ENCODE data around the gene SMAP1. TPM values are rescaled to one million over a fixed set of nuclear protein-coding genes. Genes with fewer than 3 reads are reported as not detected.
A peak's percentile ranks its signal among the peaks of the same experiment; 100 is the strongest.

The SMAP1 gene
- total RNA-seq (10 to 100 TPM; 32.5 to 47.6 TPM), polyA plus RNA-seq (ENCODE audit: insufficient read length in 2 of 2) (10 to 100 TPM; 47.6 to 67.8 TPM)
- long read RNA-seq, donor 1, partial matches to known transcripts, result 17 of 22 reads
- long read RNA-seq, donor 1, other reads (novel, unspliced or antisense), result 0 of 22 reads
- long read RNA-seq, donor 2, partial matches to known transcripts, result 0 of 3 reads
- long read RNA-seq, donor 2, other reads (novel, unspliced or antisense), result 0 of 3 reads
- long read RNA-seq, donor 3, partial matches to known transcripts, result 17 of 21 reads
- long read RNA-seq, donor 3, other reads (novel, unspliced or antisense), result 0 of 21 reads
- long read RNA-seq, donor 4, transcript SMAP1-201 (10 exons, 2,403 nt), result major isoform, 6 of 29 reads
- long read RNA-seq, donor 4, partial matches to known transcripts, result 23 of 29 reads
- long read RNA-seq, donor 4, other reads (novel, unspliced or antisense), result 0 of 29 reads

DNA sequence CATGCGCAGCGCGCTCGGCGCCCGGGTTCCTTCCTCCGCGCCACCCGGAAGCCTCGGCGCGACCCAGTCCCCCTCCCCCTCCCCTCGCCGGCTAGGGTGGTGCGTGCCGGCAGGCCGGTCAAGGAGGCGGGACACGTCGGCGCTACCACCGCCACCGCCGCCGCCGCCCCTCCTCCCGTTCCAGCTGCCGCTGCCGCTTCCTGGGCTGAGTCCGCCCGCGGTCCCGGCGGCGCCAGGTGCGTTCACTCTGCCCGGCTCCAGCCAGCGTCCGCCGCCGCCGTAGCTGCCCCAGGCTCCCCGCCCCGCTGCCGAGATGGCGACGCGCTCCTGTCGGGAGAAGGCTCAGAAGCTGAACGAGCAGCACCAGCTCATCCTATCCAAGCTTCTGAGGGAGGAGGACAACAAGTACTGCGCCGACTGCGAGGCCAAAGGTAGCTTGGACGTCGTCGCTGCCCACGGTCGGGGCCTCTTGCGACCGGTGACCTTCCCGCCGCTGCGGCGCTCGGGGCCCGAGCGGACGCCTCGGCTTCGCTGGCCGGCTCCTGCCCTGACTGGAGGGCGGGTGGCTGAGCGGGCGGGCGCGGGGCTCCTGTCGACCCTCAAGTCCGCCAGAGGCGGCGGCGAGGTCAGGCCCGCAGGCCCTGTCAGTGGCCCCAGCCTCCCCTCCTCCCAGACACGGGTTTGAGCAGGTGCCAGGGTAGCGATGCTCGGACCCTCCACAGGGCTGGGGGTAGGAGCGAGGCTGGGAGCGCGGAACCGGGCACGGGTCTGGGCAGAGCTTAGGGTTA lies at the start of gene SMAP1:
Gene SMAP1 (plus strand): TSS at position 173 of the 788 bp plus-strand sequence. CDS start 141 bp downstream, at position 314.
- no peaks in the 10 kb centered on the region for H3K36me3 ChIP-seq (ENCODE audit: control insufficient read depth, insufficient read depth, low read length)
- peak in 5 of 6 donors; percentile 85 to 98 (median 89) for DNase-seq (ENCODE audit: low read depth in 4 of 6, low spot score in 6 of 6)
- peak within 1 kb of the TSS; percentile 91 for H3K27ac ChIP-seq (ENCODE audit: low read depth, low read length)
- H3K4me1 ChIP-seq (ENCODE audit: control insufficient read depth, insufficient read depth, low read length), result peaks cover 4% of the 10 kb centered on the region
- under 1% methylated on average over 88 of the region's 90 CpGs for WGBS (ENCODE audit: insufficient coverage)
- H3K4me3 ChIP-seq (ENCODE audit: low read depth, low read length), result peak within 1 kb of the TSS; percentile 77
- no peaks in the 10 kb centered on the region for H3K9me3 ChIP-seq (ENCODE audit: control insufficient read depth, insufficient read depth, low read length)
- H3K27me3 ChIP-seq (ENCODE audit: control insufficient read depth, insufficient read depth, low read length), result no peaks in the 10 kb centered on the region

GRCh38 chr6:70620746-70621145 lies 46.9 kb upstream of the SMAP1 start:
- Histone ChIP-seq H3K4me3 (ENCODE audit: low read depth, low read length) (no peak overlapping the region), H3K27ac (ENCODE audit: low read depth, low read length) (no peak overlapping the region), H3K27me3 (ENCODE audit: control insufficient read depth, insufficient read depth, low read length) (no peaks in the 10 kb centered on the region), H3K9me3 (ENCODE audit: control insufficient read depth, insufficient read depth, low read length) (no peaks in the 10 kb centered on the region), H3K36me3 (ENCODE audit: control insufficient read depth, insufficient read depth, low read length) (no peaks in the 10 kb centered on the region), H3K4me1 (ENCODE audit: control insufficient read depth, insufficient read depth, low read length) (no peaks in the 10 kb centered on the region)
- no CpG with 5 or more reads among the region's 1 CpG for WGBS (ENCODE audit: insufficient coverage)
- no peak for DNase-seq (ENCODE audit: low read depth in 4 of 6, low spot score in 6 of 6)

DNA sequence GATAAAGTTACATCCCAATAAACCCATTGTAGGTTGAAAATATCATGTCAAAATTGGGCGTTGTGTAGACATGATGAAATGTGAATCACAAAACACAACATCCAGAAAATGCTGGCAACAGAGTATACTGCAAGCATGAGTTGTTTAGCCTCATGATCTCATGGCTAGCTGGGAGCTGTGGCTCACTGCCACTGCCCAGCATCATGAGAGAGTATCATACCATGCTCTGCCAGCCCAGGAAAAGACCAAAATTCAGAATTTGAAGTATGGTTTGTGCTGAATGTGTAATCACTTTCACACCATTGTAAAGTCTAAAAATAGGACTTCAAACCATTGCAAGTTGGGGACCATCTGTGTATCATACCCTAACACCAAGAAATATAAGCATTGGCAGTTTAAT lies 45.2 kb upstream of the SMAP1 start:
- no peaks in the 10 kb centered on the region for H3K27me3 ChIP-seq (ENCODE audit: control insufficient read depth, insufficient read depth, low read length)
- WGBS (ENCODE audit: insufficient coverage), result no CpG with 5 or more reads among the region's 1 CpG
- peak in 1 of 6 donors; percentile 71 for DNase-seq (ENCODE audit: low read depth in 4 of 6, low spot score in 6 of 6)
- no peak overlapping the region for H3K4me3 ChIP-seq (ENCODE audit: low read depth, low read length)
- no peaks in the 10 kb centered on the region for H3K4me1 ChIP-seq (ENCODE audit: control insufficient read depth, insufficient read depth, low read length)
- no peaks in the 10 kb centered on the region for H3K36me3 ChIP-seq (ENCODE audit: control insufficient read depth, insufficient read depth, low read length)
- H3K27ac ChIP-seq (ENCODE audit: low read depth, low read length), result no peak overlapping the region
- H3K9me3 ChIP-seq (ENCODE audit: control insufficient read depth, insufficient read depth, low read length), result no peaks in the 10 kb centered on the region

DNA sequence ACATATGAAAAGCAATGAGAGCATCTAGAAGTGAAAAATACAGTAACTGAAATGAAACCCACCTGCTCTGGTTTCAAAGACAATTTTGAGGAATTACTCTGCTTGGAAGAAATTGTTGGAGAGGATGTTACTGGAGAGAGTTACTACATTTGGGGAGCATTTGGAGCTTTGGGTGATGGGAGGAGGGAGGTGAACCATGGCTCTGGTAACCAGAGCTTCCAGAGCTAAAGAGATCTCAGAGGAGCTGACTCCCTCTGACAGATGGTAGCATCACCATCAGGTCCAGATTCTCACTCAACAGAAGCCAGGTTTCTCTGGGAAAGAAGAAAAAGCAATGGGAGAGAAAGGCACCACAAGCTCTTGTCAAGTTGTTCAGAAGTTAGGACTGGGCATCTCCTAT lies 42.2 kb upstream of the SMAP1 start:
- DNase-seq (ENCODE audit: low read depth in 4 of 6, low spot score in 6 of 6), result peak in 1 of 6 donors; percentile 52
- Histone ChIP-seq H3K27me3 (ENCODE audit: control insufficient read depth, insufficient read depth, low read length) (no peaks in the 10 kb centered on the region), H3K36me3 (ENCODE audit: control insufficient read depth, insufficient read depth, low read length) (no peaks in the 10 kb centered on the region), H3K4me1 (ENCODE audit: control insufficient read depth, insufficient read depth, low read length) (no peaks in the 10 kb centered on the region), H3K9me3 (ENCODE audit: control insufficient read depth, insufficient read depth, low read length) (no peaks in the 10 kb centered on the region), H3K27ac (ENCODE audit: low read depth, low read length) (no peak overlapping the region), H3K4me3 (ENCODE audit: low read depth, low read length) (no peak overlapping the region)

GRCh38 chr6:70627500-70628254 lies 40.0 kb upstream of the SMAP1 start:
- H3K4me1 ChIP-seq (ENCODE audit: control insufficient read depth, insufficient read depth, low read length), result no peaks in the 10 kb centered on the region
- H3K27me3 ChIP-seq (ENCODE audit: control insufficient read depth, insufficient read depth, low read length), result no peaks in the 10 kb centered on the region
- 95% methylated on average over 36 of the region's 36 CpGs for WGBS (ENCODE audit: insufficient coverage)
- no peak overlapping the region for H3K4me3 ChIP-seq (ENCODE audit: low read depth, low read length)
- H3K36me3 ChIP-seq (ENCODE audit: control insufficient read depth, insufficient read depth, low read length), result no peaks in the 10 kb centered on the region
- no peak for DNase-seq (ENCODE audit: low read depth in 4 of 6, low spot score in 6 of 6)
- no peaks in the 10 kb centered on the region for H3K9me3 ChIP-seq (ENCODE audit: control insufficient read depth, insufficient read depth, low read length)
- H3K27ac ChIP-seq (ENCODE audit: low read depth, low read length), result no peak overlapping the region

DNA sequence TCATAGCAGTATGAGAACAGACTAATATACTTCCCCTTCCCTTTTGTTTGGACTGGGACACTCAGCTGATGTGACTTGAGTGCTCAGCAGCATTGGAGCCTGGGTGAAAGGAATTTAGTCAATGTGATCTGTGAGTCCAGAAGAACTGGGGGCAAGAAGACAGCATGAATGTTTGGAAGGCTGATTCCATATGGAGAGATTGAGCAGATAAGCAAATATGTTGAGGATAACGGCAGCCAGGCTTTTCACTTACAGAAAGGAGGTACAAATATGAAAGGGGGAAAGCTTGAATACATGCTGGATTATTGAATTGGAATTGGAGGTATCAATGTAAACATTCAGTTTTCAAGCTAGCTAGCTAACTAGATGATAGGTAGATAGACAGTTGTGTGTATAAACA lies 37.8 kb upstream of the SMAP1 start:
- H3K27me3 ChIP-seq (ENCODE audit: control insufficient read depth, insufficient read depth, low read length), result no peaks in the 10 kb centered on the region
- no peaks in the 10 kb centered on the region for H3K4me1 ChIP-seq (ENCODE audit: control insufficient read depth, insufficient read depth, low read length)
- H3K36me3 ChIP-seq (ENCODE audit: control insufficient read depth, insufficient read depth, low read length), result no peaks in the 10 kb centered on the region
- DNase-seq (ENCODE audit: low read depth in 4 of 6, low spot score in 6 of 6), result no peak
- no peaks in the 10 kb centered on the region for H3K9me3 ChIP-seq (ENCODE audit: control insufficient read depth, insufficient read depth, low read length)
- WGBS (ENCODE audit: insufficient coverage), result 60% methylated on average over 1 of the region's 1 CpG
- H3K4me3 ChIP-seq (ENCODE audit: low read depth, low read length), result no peak overlapping the region
- no peak overlapping the region for H3K27ac ChIP-seq (ENCODE audit: low read depth, low read length)

GRCh38 chr6:70633870-70634269 lies 33.8 kb upstream of the SMAP1 start:
- Histone ChIP-seq H3K27ac (ENCODE audit: low read depth, low read length) (no peak overlapping the region), H3K4me1 (ENCODE audit: control insufficient read depth, insufficient read depth, low read length) (no peaks in the 10 kb centered on the region), H3K9me3 (ENCODE audit: control insufficient read depth, insufficient read depth, low read length) (no peaks in the 10 kb centered on the region), H3K27me3 (ENCODE audit: control insufficient read depth, insufficient read depth, low read length) (no peaks in the 10 kb centered on the region), H3K36me3 (ENCODE audit: control insufficient read depth, insufficient read depth, low read length) (no peaks in the 10 kb centered on the region), H3K4me3 (ENCODE audit: low read depth, low read length) (no peak overlapping the region)
- 100% methylated on average over 1 of the region's 2 CpGs for WGBS (ENCODE audit: insufficient coverage)
- DNase-seq (ENCODE audit: low read depth in 4 of 6, low spot score in 6 of 6), result no peak

DNA sequence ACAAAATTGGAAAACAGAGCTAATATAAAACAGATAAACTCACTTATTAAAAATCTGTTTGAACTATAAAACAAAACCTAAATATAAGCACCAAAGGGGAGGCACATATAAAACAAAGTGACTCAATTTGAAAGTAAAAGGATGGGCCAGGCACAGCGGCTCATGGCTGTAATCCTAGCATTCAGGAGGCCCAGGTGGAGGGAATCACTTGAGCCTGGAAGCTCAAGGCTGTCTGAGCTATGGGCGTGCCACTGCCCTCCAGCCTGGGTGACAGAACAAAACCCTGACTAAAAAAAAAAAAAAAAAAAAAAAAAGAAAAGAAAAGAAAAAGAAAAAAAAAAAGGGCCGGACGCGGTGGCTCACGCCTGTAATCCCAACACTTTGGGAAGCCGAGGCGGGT lies 31.1 kb upstream of the SMAP1 start:
- 93% methylated on average over 3 of the region's 8 CpGs for WGBS (ENCODE audit: insufficient coverage)
- no peak overlapping the region for H3K27ac ChIP-seq (ENCODE audit: low read depth, low read length)
- DNase-seq (ENCODE audit: low read depth in 4 of 6, low spot score in 6 of 6), result no peak
- no peaks in the 10 kb centered on the region for H3K9me3 ChIP-seq (ENCODE audit: control insufficient read depth, insufficient read depth, low read length)
- no peaks in the 10 kb centered on the region for H3K36me3 ChIP-seq (ENCODE audit: control insufficient read depth, insufficient read depth, low read length)
- H3K4me1 ChIP-seq (ENCODE audit: control insufficient read depth, insufficient read depth, low read length), result no peaks in the 10 kb centered on the region
- no peaks in the 10 kb centered on the region for H3K27me3 ChIP-seq (ENCODE audit: control insufficient read depth, insufficient read depth, low read length)
- H3K4me3 ChIP-seq (ENCODE audit: low read depth, low read length), result no peak overlapping the region

DNA sequence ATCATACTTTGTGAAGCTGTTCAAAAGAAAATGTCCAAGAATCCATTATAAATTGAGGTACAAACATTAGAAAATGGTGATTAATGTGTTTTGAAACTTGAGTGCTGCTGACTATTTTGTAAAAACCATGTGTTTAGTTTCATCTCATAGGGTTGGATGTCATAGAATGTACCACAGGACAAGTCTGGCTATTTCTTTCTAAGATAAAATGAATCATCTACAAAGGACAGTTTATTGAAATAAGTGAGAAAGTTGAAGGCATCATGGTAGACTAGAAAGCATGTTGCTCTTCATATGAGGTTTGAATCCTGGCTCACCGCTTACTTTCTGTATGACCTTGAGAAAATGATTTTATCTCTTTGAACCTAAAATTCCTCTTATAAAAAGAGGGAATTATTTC lies 29.2 kb upstream of the SMAP1 start:
- Histone ChIP-seq H3K27ac (ENCODE audit: low read depth, low read length) (no peak overlapping the region), H3K27me3 (ENCODE audit: control insufficient read depth, insufficient read depth, low read length) (no peaks in the 10 kb centered on the region), H3K4me3 (ENCODE audit: low read depth, low read length) (no peak overlapping the region), H3K9me3 (ENCODE audit: control insufficient read depth, insufficient read depth, low read length) (no peaks in the 10 kb centered on the region), H3K4me1 (ENCODE audit: control insufficient read depth, insufficient read depth, low read length) (no peaks in the 10 kb centered on the region), H3K36me3 (ENCODE audit: control insufficient read depth, insufficient read depth, low read length) (no peaks in the 10 kb centered on the region)
- WGBS (ENCODE audit: insufficient coverage), result no CpG with 5 or more reads among the region's 1 CpG
- DNase-seq (ENCODE audit: low read depth in 4 of 6, low spot score in 6 of 6), result no peak
